ENCODE results near the gene REXO4.
A peak's percentile ranks its signal among the peaks of the same experiment; 100 is the strongest.

REXO4 gene

GRCh38 chr9:133421615-133422542 is 4.1 kb upstream of the REXO4 start, which contains the start of gene ADAMTS13:
ADAMTS13 (plus strand) TSS chr9:133422367; CDS start chr9:133422444, 77 bp downstream.
- DNase-seq (ENCODE audit: low read depth), result no peak
- no peak within 1 kb of the TSS for H3K4me3 ChIP-seq (ENCODE audit: low read depth, low read length)
- TF ChIP-seq MAX (IDR thresholded peaks at IDR 0.05; ENCODE audit: low read depth, low read length) (no peak), MYC (IDR thresholded peaks at IDR 0.05; ENCODE audit: low read depth, low read length) (no peak), CTCF (IDR thresholded peaks at IDR 0.05; ENCODE audit: low read depth, low read length) (peak; percentile 18)

GRCh38 chr9:133420392-133420827 is 2.6 kb upstream of the REXO4 start:
- no peak overlapping the region for H3K4me3 ChIP-seq (ENCODE audit: low read depth, low read length)
- peak; percentile 46 for DNase-seq (ENCODE audit: low read depth)
- TF ChIP-seq MAX (IDR thresholded peaks at IDR 0.05; ENCODE audit: low read depth, low read length) (no peak), CTCF (IDR thresholded peaks at IDR 0.05; ENCODE audit: low read depth, low read length) (no peak), POLR2A (IDR thresholded peaks at IDR 0.05; ENCODE audit: extremely low read depth, insufficient read length) (no peak), MYC (IDR thresholded peaks at IDR 0.05; ENCODE audit: low read depth, low read length) (no peak)

- no peak for DNase-seq (ENCODE audit: low read depth)
- TF ChIP-seq CTCF (IDR thresholded peaks at IDR 0.05; ENCODE audit: low read depth, low read length), result no peak
- TF ChIP-seq MAX (IDR thresholded peaks at IDR 0.05; ENCODE audit: low read depth, low read length), result no peak
- TF ChIP-seq MYC (IDR thresholded peaks at IDR 0.05; ENCODE audit: low read depth, low read length), result no peak
- TF ChIP-seq POLR2A (IDR thresholded peaks at IDR 0.05; ENCODE audit: extremely low read depth, insufficient read length), result no peak
- no peak overlapping the region for H3K4me3 ChIP-seq (ENCODE audit: low read depth, low read length)
These were observed 1.2 kb upstream of the REXO4 start for GRCh38 chr9:133419005-133419404.

GRCh38 chr9:133415170-133415569 is 2.6 kb downstream of the REXO4 start:
- DNase-seq (ENCODE audit: low read depth), result no peak
- no peak overlapping the region for H3K4me3 ChIP-seq (ENCODE audit: low read depth, low read length)
- TF ChIP-seq POLR2A (IDR thresholded peaks at IDR 0.05; ENCODE audit: extremely low read depth, insufficient read length) (no peak), CTCF (IDR thresholded peaks at IDR 0.05; ENCODE audit: low read depth, low read length) (no peak), MYC (IDR thresholded peaks at IDR 0.05; ENCODE audit: low read depth, low read length) (no peak), MAX (IDR thresholded peaks at IDR 0.05; ENCODE audit: low read depth, low read length) (no peak)

GRCh38 chr9:133408042-133408441 is 9.8 kb downstream of the REXO4 start:
- no peak overlapping the region for H3K4me3 ChIP-seq (ENCODE audit: low read depth, low read length)
- no peak for DNase-seq (ENCODE audit: low read depth)
- TF ChIP-seq MYC (IDR thresholded peaks at IDR 0.05; ENCODE audit: low read depth, low read length) (no peak), MAX (IDR thresholded peaks at IDR 0.05; ENCODE audit: low read depth, low read length) (no peak), POLR2A (IDR thresholded peaks at IDR 0.05; ENCODE audit: extremely low read depth, insufficient read length) (no peak), CTCF (IDR thresholded peaks at IDR 0.05; ENCODE audit: low read depth, low read length) (no peak)
